ENCODE results near the gene EPHA7.

Gene EPHA7

DNA sequence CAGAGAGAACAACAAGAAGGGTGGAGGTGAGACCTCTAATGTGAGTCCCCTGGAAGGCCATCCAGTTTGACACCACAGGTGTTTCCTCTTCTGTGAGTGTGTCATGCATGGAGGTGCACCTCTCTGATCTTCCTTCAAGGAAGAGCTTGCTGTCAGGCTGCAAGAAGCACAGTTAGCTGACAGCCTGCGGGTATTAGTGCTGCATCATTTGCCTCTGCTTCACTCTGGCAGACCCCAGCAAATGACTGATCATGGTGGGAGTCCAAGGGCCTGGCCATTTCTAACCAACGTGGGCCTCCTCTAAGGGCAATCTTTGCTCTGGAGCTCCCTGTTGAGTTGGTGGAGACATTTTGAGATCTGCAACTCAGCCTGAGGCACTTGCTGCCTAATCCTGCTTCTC is 206.3 kb downstream of the EPHA7 start:
- no peaks in the 10 kb centered on the region for H3K4me1 ChIP-seq (ENCODE audit: control insufficient read depth, insufficient read depth, low read length)
- no peaks in the 10 kb centered on the region for H3K27me3 ChIP-seq (ENCODE audit: control insufficient read depth, insufficient read depth, low read length)
- no peaks in the 10 kb centered on the region for H3K36me3 ChIP-seq (ENCODE audit: control insufficient read depth, insufficient read depth, low read length)
- WGBS (ENCODE audit: insufficient coverage, insufficient read length), result no CpG with 5 or more reads among the region's 2 CpGs
- no peak for DNase-seq (ENCODE audit: low read depth, low spot score)
- no peak overlapping the region for H3K27ac ChIP-seq (ENCODE audit: low read length)
- H3K9me3 ChIP-seq (ENCODE audit: control insufficient read depth, insufficient read depth, low read length), result no peaks in the 10 kb centered on the region
- no peak overlapping the region for H3K4me3 ChIP-seq (ENCODE audit: low read length)

DNA sequence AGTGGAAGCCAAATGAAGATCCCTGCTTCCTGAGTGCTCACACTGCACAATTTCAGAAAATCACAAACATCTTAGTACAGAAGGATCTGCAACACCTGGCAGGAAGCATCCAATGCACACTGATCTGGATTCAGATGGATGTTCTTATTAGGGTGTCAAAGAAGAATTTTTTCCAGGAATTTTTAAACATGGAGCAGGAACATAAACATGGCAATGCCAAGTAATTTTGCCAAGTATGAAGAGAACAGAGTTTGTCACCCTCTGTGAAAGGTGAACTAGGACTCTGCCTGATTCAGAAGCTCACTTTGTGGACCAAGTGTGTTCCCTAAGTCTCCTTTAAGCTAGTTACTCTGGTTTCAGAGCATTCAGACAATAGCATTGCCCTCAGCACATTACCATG is 208.5 kb downstream of the EPHA7 start:
- no peak for DNase-seq (ENCODE audit: low read depth, low spot score)
- H3K27ac ChIP-seq (ENCODE audit: low read length), result no peak overlapping the region
- no peaks in the 10 kb centered on the region for H3K9me3 ChIP-seq (ENCODE audit: control insufficient read depth, insufficient read depth, low read length)
- no peaks in the 10 kb centered on the region for H3K27me3 ChIP-seq (ENCODE audit: control insufficient read depth, insufficient read depth, low read length)
- H3K36me3 ChIP-seq (ENCODE audit: control insufficient read depth, insufficient read depth, low read length), result no peaks in the 10 kb centered on the region
- no peaks in the 10 kb centered on the region for H3K4me1 ChIP-seq (ENCODE audit: control insufficient read depth, insufficient read depth, low read length)
- H3K4me3 ChIP-seq (ENCODE audit: low read length), result no peak overlapping the region

DNA sequence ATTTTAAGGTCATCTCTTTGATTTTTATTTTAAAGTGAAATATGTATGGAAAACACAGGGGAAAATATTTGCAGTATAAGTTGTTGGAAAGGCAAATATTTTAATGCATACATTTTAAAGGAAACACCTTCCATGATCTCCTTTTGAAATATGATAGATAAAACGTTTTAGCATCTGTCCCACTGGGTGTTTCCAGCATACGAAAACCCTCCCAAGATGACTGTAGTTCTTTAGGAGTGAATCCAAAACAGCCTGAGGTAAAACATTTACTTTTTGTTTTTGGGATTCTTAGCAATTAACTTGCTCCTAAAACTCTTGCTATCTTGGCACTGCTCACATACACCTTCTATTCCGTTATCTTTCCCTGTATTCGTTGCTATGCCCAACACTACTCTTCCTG is 210.0 kb downstream of the EPHA7 start:
- no peaks in the 10 kb centered on the region for H3K36me3 ChIP-seq (ENCODE audit: control insufficient read depth, insufficient read depth, low read length)
- H3K4me1 ChIP-seq (ENCODE audit: control insufficient read depth, insufficient read depth, low read length), result no peaks in the 10 kb centered on the region
- DNase-seq (ENCODE audit: low read depth, low spot score), result no peak
- H3K27me3 ChIP-seq (ENCODE audit: control insufficient read depth, insufficient read depth, low read length), result no peaks in the 10 kb centered on the region
- H3K27ac ChIP-seq (ENCODE audit: low read length), result no peak overlapping the region
- WGBS (ENCODE audit: insufficient coverage, insufficient read length), result no CpG with 5 or more reads among the region's 4 CpGs
- no peaks in the 10 kb centered on the region for H3K9me3 ChIP-seq (ENCODE audit: control insufficient read depth, insufficient read depth, low read length)
- no peak overlapping the region for H3K4me3 ChIP-seq (ENCODE audit: low read length)

DNA sequence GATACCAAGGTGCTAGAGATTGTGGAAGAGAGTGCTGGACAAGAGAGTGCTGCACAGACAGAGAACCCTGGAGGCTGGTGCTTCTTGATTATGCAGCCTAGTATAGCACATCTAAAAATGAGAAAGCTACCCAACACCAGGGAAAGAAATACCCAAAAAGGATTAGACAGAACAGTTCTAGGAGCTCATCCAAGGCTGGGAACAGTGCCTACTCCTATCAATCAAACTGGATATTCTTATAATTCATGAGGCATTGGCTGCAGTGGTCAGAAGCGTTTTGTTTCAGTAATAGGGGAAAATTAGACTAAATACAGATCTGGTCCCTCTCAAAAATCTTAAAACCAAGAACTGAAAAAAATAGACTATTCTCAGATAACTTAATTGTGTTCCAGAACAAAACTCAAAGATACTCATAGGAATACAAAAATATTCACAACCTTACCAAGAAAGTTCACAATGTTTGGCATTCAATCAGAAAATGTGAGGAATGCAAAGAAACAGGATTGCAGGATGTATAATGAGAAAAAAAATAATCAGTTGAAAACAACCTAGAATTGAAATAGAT is 222.9 kb downstream of the EPHA7 start:
- Histone ChIP-seq H3K4me1 (ENCODE audit: control insufficient read depth, insufficient read depth, low read length) (no peaks in the 10 kb centered on the region), H3K27me3 (ENCODE audit: control insufficient read depth, insufficient read depth, low read length) (no peaks in the 10 kb centered on the region), H3K36me3 (ENCODE audit: control insufficient read depth, insufficient read depth, low read length) (no peaks in the 10 kb centered on the region), H3K9me3 (ENCODE audit: control insufficient read depth, insufficient read depth, low read length) (no peaks in the 10 kb centered on the region), H3K27ac (ENCODE audit: low read length) (no peak overlapping the region), H3K4me3 (ENCODE audit: low read length) (no peak overlapping the region)
- DNase-seq (ENCODE audit: low read depth, low spot score), result no peak
- no CpG with 5 or more reads among the region's 1 CpG for WGBS (ENCODE audit: insufficient coverage, insufficient read length)

DNA sequence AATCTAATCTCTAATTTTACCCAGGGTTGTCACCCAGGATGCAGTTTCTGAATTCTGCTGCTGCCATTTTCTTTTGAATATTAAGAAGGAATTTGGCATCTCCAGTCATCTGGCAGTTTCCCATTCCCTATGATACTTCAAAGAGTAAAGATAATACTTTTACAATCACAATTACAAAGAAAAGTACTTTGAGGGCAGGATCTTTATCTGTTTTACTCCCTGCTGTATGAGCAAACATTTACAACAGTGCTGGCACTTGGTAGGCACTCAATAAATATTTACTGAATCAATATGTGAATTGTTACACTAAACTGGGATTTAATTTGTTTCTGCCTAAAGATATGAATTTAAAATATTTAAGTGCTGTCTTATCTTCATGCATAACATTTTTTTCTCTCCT is 224.9 kb downstream of the EPHA7 start:
- no peaks in the 10 kb centered on the region for H3K4me1 ChIP-seq (ENCODE audit: control insufficient read depth, insufficient read depth, low read length)
- H3K27ac ChIP-seq (ENCODE audit: low read length), result no peak overlapping the region
- H3K4me3 ChIP-seq (ENCODE audit: low read length), result no peak overlapping the region
- H3K9me3 ChIP-seq (ENCODE audit: control insufficient read depth, insufficient read depth, low read length), result no peaks in the 10 kb centered on the region
- no peaks in the 10 kb centered on the region for H3K27me3 ChIP-seq (ENCODE audit: control insufficient read depth, insufficient read depth, low read length)
- DNase-seq (ENCODE audit: low read depth, low spot score), result no peak
- H3K36me3 ChIP-seq (ENCODE audit: control insufficient read depth, insufficient read depth, low read length), result no peaks in the 10 kb centered on the region

DNA sequence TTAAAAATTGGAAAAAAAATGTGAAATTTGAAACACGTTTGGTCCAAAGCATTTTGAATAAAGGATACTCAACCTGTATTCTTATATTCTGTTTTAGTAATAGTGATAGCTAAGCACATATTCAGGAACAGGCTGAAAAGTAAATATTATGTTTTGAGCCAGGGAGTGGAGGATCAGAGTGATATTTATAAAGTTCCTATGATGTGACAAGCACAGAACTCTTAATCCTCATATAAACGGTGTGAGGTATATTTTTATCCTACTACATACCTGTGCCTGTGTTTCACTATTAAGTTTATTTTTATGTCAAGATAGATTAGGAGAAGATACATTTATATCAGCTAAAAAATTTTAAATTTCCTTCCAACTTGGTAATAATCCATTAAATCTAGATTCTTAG is 225.5 kb downstream of the EPHA7 start:
- no peaks in the 10 kb centered on the region for H3K4me1 ChIP-seq (ENCODE audit: control insufficient read depth, insufficient read depth, low read length)
- no peak overlapping the region for H3K27ac ChIP-seq (ENCODE audit: low read length)
- no peaks in the 10 kb centered on the region for H3K9me3 ChIP-seq (ENCODE audit: control insufficient read depth, insufficient read depth, low read length)
- H3K36me3 ChIP-seq (ENCODE audit: control insufficient read depth, insufficient read depth, low read length), result no peaks in the 10 kb centered on the region
- WGBS (ENCODE audit: insufficient coverage, insufficient read length), result no CpG with 5 or more reads among the region's 2 CpGs
- no peak overlapping the region for H3K4me3 ChIP-seq (ENCODE audit: low read length)
- no peaks in the 10 kb centered on the region for H3K27me3 ChIP-seq (ENCODE audit: control insufficient read depth, insufficient read depth, low read length)
- no peak for DNase-seq (ENCODE audit: low read depth, low spot score)
